Smooth muscle cell of the brain vasculature (primary cell): Measurements from ENCODE around the gene CSNK1A1.
"Not testable (repeated sequence)": the region's sequence is repeated elsewhere in the genome, so short reads cannot be mapped to it uniquely, and the experiment has no call there.

Experiments
- DNase-seq: peaks from one replicate; pipeline ENCODE4 v3.0.0-alpha.2; 2012; ENCODE audit warnings: low read depth, low spot score

Gene CSNK1A1

GRCh38 chr5:149551227-149552037, at the start of gene CSNK1A1:
TSS of gene CSNK1A1 (minus strand) at chr5:149551439. CDS start at chr5:149550964, 475 bp downstream.
- DNase-seq, result peak; percentile 98

- no peak for DNase-seq
Observed at GRCh38 chr5:149600932-149601331, 49.7 kb upstream of the CSNK1A1 start.

- DNase-seq, result no peak
Observed at GRCh38 chr5:149599375-149599774, 48.1 kb upstream of the CSNK1A1 start.

GRCh38 chr5:149598966-149599365, 47.7 kb upstream of the CSNK1A1 start:
- DNase-seq, result no peak

DNA sequence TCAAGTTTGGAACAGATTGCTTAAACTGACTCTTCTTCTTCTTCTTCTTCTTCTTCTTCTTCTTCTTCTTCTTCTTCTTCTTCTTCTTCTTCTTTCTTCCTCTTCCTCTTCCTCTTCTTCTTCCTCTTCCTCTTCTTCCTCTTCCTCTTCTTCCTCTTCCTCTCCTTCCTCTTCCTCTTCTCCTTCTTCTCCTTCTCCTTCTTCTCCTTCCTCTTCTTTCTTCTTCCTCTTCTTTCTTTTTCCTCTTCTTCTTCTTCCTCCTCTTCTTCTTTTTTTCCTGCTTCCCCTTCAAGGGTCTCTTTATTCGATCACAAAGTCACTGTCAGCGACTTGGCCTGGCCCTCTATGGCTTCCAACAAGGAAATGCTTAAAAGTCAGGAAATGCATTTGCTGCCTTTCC, 47.0 kb upstream of the CSNK1A1 start:
- DNase-seq, result not testable (repeated sequence)

GRCh38 chr5:149597618-149598017, 46.4 kb upstream of the CSNK1A1 start:
- DNase-seq, result no peak

DNA sequence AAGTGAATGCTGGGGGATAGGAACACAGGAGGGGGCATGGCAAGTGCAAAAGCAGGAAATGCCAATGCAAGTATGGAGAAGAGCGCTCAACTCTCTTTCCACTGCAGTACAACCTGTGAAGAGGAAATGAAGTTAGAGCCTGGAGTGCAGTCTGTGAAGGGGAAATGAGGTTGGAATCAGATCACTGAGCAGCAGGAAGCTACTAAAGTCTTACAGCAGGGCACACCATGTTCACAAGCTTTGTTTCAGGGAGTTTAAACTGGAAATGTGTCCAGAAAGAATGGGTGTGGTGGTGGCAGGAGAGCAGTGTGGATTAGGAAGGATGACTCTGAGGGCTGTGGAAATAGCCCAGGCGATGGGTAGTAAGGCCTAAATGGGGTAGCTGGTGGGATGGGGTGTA, 45.5 kb upstream of the CSNK1A1 start:
- DNase-seq, result no peak

DNA sequence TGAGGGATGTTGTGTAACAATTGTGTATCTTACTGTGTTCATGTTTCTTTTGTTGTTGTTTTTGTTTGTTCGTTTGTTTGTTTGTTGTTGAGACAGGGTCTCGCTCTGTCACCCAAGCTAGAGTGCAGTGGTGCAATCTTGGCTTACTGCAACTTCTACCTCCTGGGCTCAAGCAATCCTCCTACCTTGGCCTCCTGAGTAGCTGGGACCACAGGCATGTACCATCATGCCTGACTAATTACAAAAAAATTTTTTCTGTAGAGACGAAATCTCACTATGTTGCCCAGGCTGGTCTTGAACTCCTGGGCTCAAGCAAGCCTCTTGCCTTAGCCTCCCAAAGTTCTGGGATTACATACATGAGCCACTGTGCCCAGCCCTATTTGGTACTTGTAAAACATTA, 43.9 kb upstream of the CSNK1A1 start:
- DNase-seq, result not testable (repeated sequence)

DNA sequence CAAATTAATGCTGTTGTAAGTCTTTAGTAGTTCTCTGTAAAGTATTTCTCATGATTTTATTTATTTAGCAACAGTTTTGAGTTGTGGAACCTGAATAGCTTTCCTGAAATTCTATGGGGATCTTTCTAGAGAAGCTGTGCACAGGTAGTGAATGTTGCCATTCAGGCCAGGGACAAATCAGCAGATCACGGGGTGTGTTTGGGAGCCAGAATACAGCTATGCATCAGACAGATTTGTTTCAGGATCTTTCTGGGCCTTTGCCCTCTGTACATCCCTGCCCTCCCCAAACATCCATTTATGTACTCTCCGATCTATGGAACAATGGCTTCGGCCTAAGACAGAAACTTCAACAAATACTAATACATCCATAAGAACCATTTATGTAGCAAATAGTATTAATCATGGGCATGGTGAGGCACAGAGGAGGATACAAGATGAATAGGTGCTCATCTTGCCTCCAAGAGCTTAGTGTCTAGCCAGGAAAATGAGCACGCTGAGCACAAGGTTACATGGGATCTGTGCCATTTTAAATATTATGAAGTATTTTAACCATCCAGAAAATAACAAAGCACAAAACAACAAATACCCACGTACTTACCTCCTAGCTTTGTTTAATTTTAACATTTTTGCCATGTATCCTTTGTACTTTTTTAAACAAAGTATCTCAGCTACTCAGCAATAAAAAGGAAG, 43.1 kb upstream of the CSNK1A1 start:
- DNase-seq, result no peak

GRCh38 chr5:149593370-149593769, 42.1 kb upstream of the CSNK1A1 start:
- DNase-seq, result no peak

- no peak for DNase-seq
Observed at GRCh38 chr5:149588936-149589335, 37.7 kb upstream of the CSNK1A1 start.

- DNase-seq, result no peak
Observed at GRCh38 chr5:149586708-149587318, 35.6 kb upstream of the CSNK1A1 start.

GRCh38 chr5:149585910-149586309, 34.7 kb upstream of the CSNK1A1 start:
- DNase-seq, result no peak

GRCh38 chr5:149584121-149584520, 32.9 kb upstream of the CSNK1A1 start:
- DNase-seq, result no peak

- DNase-seq, result no peak
Observed at GRCh38 chr5:149583394-149583793, 32.2 kb upstream of the CSNK1A1 start.

- peak; percentile 68 for DNase-seq
Observed at GRCh38 chr5:149581931-149582768, 30.9 kb upstream of the CSNK1A1 start.

- no peak for DNase-seq
Observed at GRCh38 chr5:149581192-149581861, 30.1 kb upstream of the CSNK1A1 start, which contains the start of gene ARHGEF37. TSS of gene ARHGEF37 (plus strand) at chr5:149581498. CDS start at chr5:149597770, 16,272 bp downstream.

DNA sequence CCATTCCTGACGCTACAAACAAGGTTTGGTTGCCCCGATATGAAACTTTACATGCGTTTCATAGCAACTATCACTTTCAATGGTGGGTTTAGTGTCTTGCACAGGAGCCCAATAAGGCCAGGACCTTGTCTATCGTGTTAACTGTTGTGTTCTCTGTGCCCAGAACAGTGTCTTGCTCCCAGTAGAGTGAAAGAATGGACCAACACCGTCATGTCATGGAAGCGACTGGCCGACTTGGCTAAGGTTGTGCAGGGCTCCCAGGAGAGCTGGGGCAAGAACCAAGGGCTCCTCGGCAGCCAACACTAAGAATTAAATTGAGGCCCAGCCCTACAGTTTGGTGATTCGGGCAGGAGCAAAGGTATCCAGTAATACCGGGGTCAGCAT, 29.6 kb upstream of the CSNK1A1 start:
- no peak for DNase-seq

GRCh38 chr5:149578896-149579295, 27.7 kb upstream of the CSNK1A1 start:
- no peak for DNase-seq

- no peak for DNase-seq
Observed at GRCh38 chr5:149576021-149576420, 24.8 kb upstream of the CSNK1A1 start.

GRCh38 chr5:149575131-149575530, 23.9 kb upstream of the CSNK1A1 start:
- DNase-seq, result no peak
